ENCODE data around the gene PTRH1.

PTRH1 gene

DNA sequence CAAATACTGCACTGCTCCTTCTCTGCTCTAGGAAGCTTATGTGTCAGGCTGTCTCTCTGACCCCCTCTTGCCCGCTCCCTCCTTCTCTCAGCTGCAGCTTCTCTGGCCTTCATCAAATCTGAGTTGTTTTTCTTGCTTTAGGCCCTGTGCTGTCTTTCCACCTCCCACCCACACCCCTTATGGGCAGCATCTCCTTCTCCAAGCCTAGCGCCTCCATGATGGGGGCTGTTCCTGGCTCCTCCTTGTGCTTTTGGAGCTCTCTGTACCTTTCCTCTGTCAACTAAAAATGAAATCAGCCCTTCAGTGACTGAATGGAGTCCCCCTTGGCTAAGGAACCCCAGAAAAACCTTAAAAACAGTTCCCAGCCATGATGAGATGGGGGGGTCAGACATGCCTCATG is 15.3 kb downstream of the PTRH1 start:
- DNase-seq (ENCODE audit: low read depth, low spot score): no peak
- H3K4me3 ChIP-seq (ENCODE audit: low read depth, low read length): no peak overlapping the region
- CTCF ChIA-PET: interaction anchor here (1.4 to 1.5 kb wide), 2 partner anchors 15 to 35 kb away, joined by 3 to 6 read pairs; partner anchors contain the start of genes PTRH1, TOR2A and TTC16
- POLR2A ChIA-PET: interaction anchor here (0.6 kb wide), 1 partner anchor 74 kb away, joined by 3 read pairs; no protein-coding TSS in a partner anchor
- no peak for TF ChIP-seq CTCF (IDR thresholded peaks at IDR 0.05; ENCODE audit: insufficient read depth, low read length, missing control alignments)

DNA sequence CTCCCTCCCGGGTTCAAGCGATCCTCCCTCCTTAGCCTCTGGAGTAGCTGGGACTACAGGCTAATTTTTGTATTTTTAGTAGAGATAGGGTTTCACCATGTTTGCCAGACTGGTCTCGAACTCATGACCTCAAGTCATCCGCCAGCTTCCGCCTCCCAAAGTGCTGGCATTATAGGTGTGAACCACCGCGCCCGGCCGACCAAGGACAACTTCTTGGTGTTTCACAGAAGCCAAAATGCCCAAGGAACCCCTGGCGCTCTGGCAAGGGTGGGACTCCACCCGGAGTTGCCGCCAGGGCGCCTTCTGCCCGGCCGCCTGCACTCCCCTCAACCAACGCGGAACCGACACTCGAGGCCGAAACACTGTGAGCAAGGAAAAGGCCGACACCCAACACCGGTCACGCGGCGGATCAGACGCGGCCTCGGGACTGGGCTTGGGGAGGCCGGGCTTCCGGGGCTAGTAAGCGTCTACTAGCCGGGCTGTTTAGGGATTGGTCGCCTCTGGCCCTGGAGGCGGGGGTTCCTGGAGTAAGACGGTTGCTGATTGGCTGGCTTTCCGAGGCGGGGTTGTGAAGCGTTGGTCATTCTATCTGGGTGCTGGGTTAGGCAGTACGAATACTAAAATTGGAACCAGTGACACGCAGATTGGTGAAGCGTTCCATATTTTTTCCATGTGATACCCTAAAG is 16.3 kb downstream of the PTRH1 start:
- H3K4me3 ChIP-seq (ENCODE audit: low read depth, low read length): peak overlapping the region; percentile 50
- POLR2A ChIA-PET: no interaction called here
- TF ChIP-seq CTCF (IDR thresholded peaks at IDR 0.05; ENCODE audit: insufficient read depth, low read length, missing control alignments): peak; percentile 7
- CTCF ChIA-PET: no interaction called here
- peak; percentile 75 for DNase-seq (ENCODE audit: low read depth, low spot score)

DNA sequence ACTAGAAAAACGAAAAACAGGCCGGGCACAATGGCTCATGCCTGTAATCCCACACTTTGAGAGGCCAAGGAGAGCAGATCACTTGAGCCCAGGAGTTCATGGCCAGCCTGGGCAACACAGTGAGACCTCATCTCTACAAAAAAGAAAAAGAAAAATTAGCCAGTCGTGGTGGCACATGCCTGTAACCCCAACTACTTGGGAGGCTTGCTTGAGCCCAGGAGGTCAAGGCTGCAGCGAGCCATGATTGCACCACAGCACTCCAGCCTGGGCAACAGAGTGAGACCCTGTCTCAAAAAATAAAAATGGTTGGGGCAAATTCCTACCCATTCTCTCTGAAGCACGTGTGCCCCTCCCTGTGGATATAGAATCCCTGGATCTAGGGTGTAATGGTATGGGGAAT is 17.1 kb downstream of the PTRH1 start:
- CTCF ChIA-PET: no interaction called here

GRCh38 chr9:127697575-127697974 is 17.9 kb downstream of the PTRH1 start:
- no peak for DNase-seq (ENCODE audit: low read depth, low spot score)
- ChIA-PET CTCF (interaction anchor here (1.0 to 1.3 kb wide), 2 partner anchors 37 to 172 kb away, joined by 3 to 4 read pairs; partner anchors contain the start of gene TOR2A), POLR2A (no interaction called here)
- TF ChIP-seq CTCF (IDR thresholded peaks at IDR 0.05; ENCODE audit: insufficient read depth, low read length, missing control alignments): no peak
- no peak overlapping the region for H3K4me3 ChIP-seq (ENCODE audit: low read depth, low read length)

More for the DNA sequence above, 17.1 kb downstream of the PTRH1 start:
- POLR2A ChIA-PET: interaction anchor here (0.6 kb wide), 1 partner anchor 80 kb away, joined by 4 read pairs; no protein-coding TSS in a partner anchor
- no peak for TF ChIP-seq CTCF (IDR thresholded peaks at IDR 0.05; ENCODE audit: insufficient read depth, low read length, missing control alignments)
- no peak for DNase-seq (ENCODE audit: low read depth, low spot score)
- no peak overlapping the region for H3K4me3 ChIP-seq (ENCODE audit: low read depth, low read length)

GRCh38 chr9:127694890-127695720 is 20.4 kb downstream of the PTRH1 start:
- TF ChIP-seq CTCF (IDR thresholded peaks at IDR 0.05; ENCODE audit: insufficient read depth, low read length, missing control alignments): no peak
- no peak for DNase-seq (ENCODE audit: low read depth, low spot score)
- no peak overlapping the region for H3K4me3 ChIP-seq (ENCODE audit: low read depth, low read length)
- POLR2A ChIA-PET: no interaction called here
- CTCF ChIA-PET: interaction anchor here (0.9 to 2.7 kb wide), 3 partner anchors 12 to 40 kb away, joined by 3 to 9 read pairs (median 3); partner anchors contain the start of gene TOR2A

GRCh38 chr9:127693697-127694096 is 21.8 kb downstream of the PTRH1 start:
- POLR2A ChIA-PET: no interaction called here
- DNase-seq (ENCODE audit: low read depth, low spot score): no peak
- no peak for TF ChIP-seq CTCF (IDR thresholded peaks at IDR 0.05; ENCODE audit: insufficient read depth, low read length, missing control alignments)
- no peak overlapping the region for H3K4me3 ChIP-seq (ENCODE audit: low read depth, low read length)
- CTCF ChIA-PET: interaction anchor here (2.7 kb wide), 1 partner anchor 41 kb away, joined by 9 read pairs; the partner anchor contains the start of gene TOR2A
